OCI-LY1 (cell line): ENCODE results near the gene POU6F2.

Experiments
- CTCF ChIP-seq: fragments of 200-600 bp; sonication (generic), shearing (Covaris generic); IDR thresholded peaks from 2 replicates; pipeline ENCODE4 v1.5.1; 2017; ENCODE audit warnings: mild to moderate bottlenecking, antibody characterized with exemption, low read length, moderate library complexity, mixed read lengths
- EZH2 ChIP-seq: fragments of 200-600 bp; sonication (generic), shearing (Covaris generic); IDR thresholded peaks from 2 replicates; pipeline ENCODE4 v1.8.0; 2017; ENCODE audit warnings: borderline replicate concordance, mixed run types, mild to moderate bottlenecking, antibody characterized with exemption, low read length, moderate library complexity, mixed read lengths

DNA sequence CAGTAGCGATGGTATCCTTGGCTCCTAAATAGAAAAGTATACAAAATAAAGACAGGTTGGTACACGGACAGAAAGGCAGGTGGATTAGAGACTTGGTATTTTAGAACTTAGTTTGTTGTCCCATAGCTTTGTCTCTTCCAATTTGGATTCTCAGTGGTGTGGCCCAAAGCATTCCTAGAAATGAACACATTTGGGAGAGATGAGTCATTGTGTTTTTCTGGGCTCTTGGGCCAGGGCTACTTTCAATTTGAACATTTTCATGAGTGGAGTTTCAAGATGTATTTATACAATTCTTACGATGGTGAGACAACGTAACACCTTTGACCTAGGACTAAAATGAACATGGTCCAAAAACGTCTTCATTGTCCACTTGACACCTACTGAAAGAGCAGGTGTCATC is 363.4 kb downstream of the POU6F2 start:
- TF ChIP-seq CTCF: no peak
- no peak for TF ChIP-seq EZH2
